Lung (tissue), 12 donors: ENCODE results near the gene CACNA1C. TPM values are rescaled to one million over a fixed set of nuclear protein-coding genes. Genes with fewer than 3 reads are reported as not detected.

ENCODE experiments used
- ATAC-seq: fragments of 200-7000 bp; cut with Tn5 transposase; one replicate; pipeline ENCODE4 v1.9.1; 2020; ENCODE audit warnings: moderate number of reproducible peaks; ENCODE audit not compliant: insufficient read depth, low FRiP score
- DNase-seq, 3 donors: peaks; one replicate each; pipeline ENCODE4 v3.0.0-alpha.2; 2013 to 2017
- H3K27ac ChIP-seq, 2 donors: one replicate each; pipeline ENCODE4 v1.5.1; 2013; ENCODE audit warnings: mild to moderate bottlenecking in 2 of 2, moderate library complexity in 2 of 2, control low read depth in 1 of 2, inconsistent platforms in 1 of 2, low read depth in 1 of 2, low read length in 1 of 2
- H3K27me3 ChIP-seq, 3 donors: one replicate each; pipeline ENCODE4 v1.5.1; 2013; ENCODE audit warnings: low read length in 2 of 3; ENCODE audit not compliant: control insufficient read depth in 3 of 3, insufficient read depth in 3 of 3
- H3K36me3 ChIP-seq, 4 donors: one replicate each; pipeline ENCODE4 v1.5.1; 2013; ENCODE audit warnings: low read length in 4 of 4, mild to moderate bottlenecking in 1 of 4, moderate library complexity in 1 of 4; ENCODE audit not compliant: control insufficient read depth in 4 of 4, insufficient read depth in 4 of 4
- H3K4me1 ChIP-seq, 5 donors: one replicate each; pipeline ENCODE4 v1.5.1; 2013; ENCODE audit warnings: low read length in 5 of 5, mild to moderate bottlenecking in 2 of 5, moderate library complexity in 1 of 5; ENCODE audit not compliant: control insufficient read depth in 5 of 5, insufficient read depth in 5 of 5
- H3K4me3 ChIP-seq: one replicate; pipeline ENCODE4 v1.5.1; 2013; ENCODE audit warnings: mild to moderate bottlenecking, control low read depth, moderate library complexity
- H3K9ac ChIP-seq, 2 donors: one replicate each; pipeline ENCODE4 v1.5.1; 2013; ENCODE audit warnings: low read length in 2 of 2, control low read depth in 1 of 2; ENCODE audit not compliant: insufficient read depth in 1 of 2
- H3K9me3 ChIP-seq, 4 donors: one replicate each; pipeline ENCODE4 v1.5.1; 2013; ENCODE audit warnings: low read length in 3 of 4, mild to moderate bottlenecking in 1 of 4, moderate library complexity in 1 of 4; ENCODE audit not compliant: control insufficient read depth in 4 of 4, insufficient read depth in 3 of 4
- CTCF ChIP-seq: IDR thresholded peaks from 2 replicates; pipeline ENCODE4 v1.5.1; 2012; ENCODE audit warnings: mild to moderate bottlenecking; ENCODE audit errors: control extremely low read depth, extremely low read depth
- whole genome bisulfite sequencing, 2 donors: extraction: QIAGEN DNeasy Blood & Tissue Kit; methylation state at CpG; one replicate each; pipeline ENCODE4 v1.1.7; 2013; 5-methylcytosine and 5-hydroxymethylcytosine counted together
- polyA plus RNA-seq, 2 donors: library from polyadenylated mRNA; stranded (reverse); fragments of 200-250 nt; gene quantifications; one replicate each; pipeline ENCODE4 v1.2.1, GENCODE V29; 2013
- total RNA-seq, 2 donors: library from RNA; depleted of rRNA in 1 of 2; stranded (reverse); fragments of >200 nt in 1 of 2; gene quantifications; one replicate each; pipeline ENCODE4 v1.2.1, GENCODE V29; 2014 to 2021
- donor health status: control.
- donor health status: control.
- donor health status: Bipolar disorder and iron deficiency.
- donor health status: healthy.
- donor health status: DM: yes; HTN: yes; CAD: no.

CACNA1C gene
- total and polyA plus RNA-seq, 4 donors = 3.2 to 17.5 (median 7.5) TPM

- WGBS, 2 donors = 87 to 95% methylated on average over 6 of the region's 6 CpGs
- Histone ChIP-seq H3K9me3 (peaks cover 0 to 2% (median 0%) of the 10 kb centered on the region in 4 donors), H3K36me3 (no peaks in the 10 kb centered on the region), H3K27ac (peak overlapping the region in 1 of 2 donors; percentile 76), H3K27me3 (no peaks in the 10 kb centered on the region), H3K4me1 (peaks cover 0 to 31% (median 5%) of the 10 kb centered on the region in 5 donors), H3K4me3 (no peak overlapping the region), H3K9ac (no peak overlapping the region)
- DNase-seq = no peak
- no peak for TF ChIP-seq CTCF
- ATAC-seq = no peak
These were observed 101.7 kb downstream of the CACNA1C start for GRCh38 chr12:2154521-2154920.

GRCh38 chr12:2156333-2156732 is 103.5 kb downstream of the CACNA1C start:
- 76 to 77% methylated on average over 5 of the region's 5 CpGs for WGBS, 2 donors
- no peak for TF ChIP-seq CTCF
- Histone ChIP-seq H3K9me3 (peaks cover 0 to 2% (median 0%) of the 10 kb centered on the region in 4 donors), H3K27ac (peak overlapping the region in 1 of 2 donors; percentile 57), H3K27me3 (no peaks in the 10 kb centered on the region), H3K9ac (no peak overlapping the region), H3K36me3 (no peaks in the 10 kb centered on the region), H3K4me1 (peaks cover 0 to 21% (median 0%) of the 10 kb centered on the region in 5 donors), H3K4me3 (no peak overlapping the region)
- peak in 1 of 3 donors; percentile 55 for DNase-seq
- no peak for ATAC-seq

GRCh38 chr12:2160043-2160442 is 107.3 kb downstream of the CACNA1C start:
- 83 to 88% methylated on average over 7 of the region's 7 CpGs for WGBS, 2 donors
- peaks cover 0 to 41% (median 15%) of the 10 kb centered on the region in 5 donors for H3K4me1 ChIP-seq
- H3K9ac ChIP-seq = no peak overlapping the region
- DNase-seq (peak in 1 of 3 donors; percentile 63), ATAC-seq (no peak)
- H3K9me3 ChIP-seq = no peaks in the 10 kb centered on the region
- no peak overlapping the region for H3K4me3 ChIP-seq
- TF ChIP-seq CTCF = no peak
- H3K27ac ChIP-seq = no peak overlapping the region
- no peaks in the 10 kb centered on the region for H3K27me3 ChIP-seq
- H3K36me3 ChIP-seq = no peaks in the 10 kb centered on the region

GRCh38 chr12:2161473-2161872 is 108.7 kb downstream of the CACNA1C start:
- H3K36me3 ChIP-seq = no peaks in the 10 kb centered on the region
- H3K9ac ChIP-seq = no peak overlapping the region
- H3K4me3 ChIP-seq = no peak overlapping the region
- peaks cover 0 to 45% (median 15%) of the 10 kb centered on the region in 5 donors for H3K4me1 ChIP-seq
- 58 to 71% methylated on average over 10 of the region's 10 CpGs for WGBS, 2 donors
- DNase-seq = peak in 2 of 3 donors; percentile 34 to 73
- ATAC-seq = no peak
- peaks cover 0 to under 1% (median 0%) of the 10 kb centered on the region in 4 donors for H3K9me3 ChIP-seq
- peak overlapping the region; percentile 24 to 70 for H3K27ac ChIP-seq
- no peak for TF ChIP-seq CTCF
- H3K27me3 ChIP-seq = no peaks in the 10 kb centered on the region
